Measurements from ENCODE around the gene CIAO1.

The CIAO1 gene

DNA sequence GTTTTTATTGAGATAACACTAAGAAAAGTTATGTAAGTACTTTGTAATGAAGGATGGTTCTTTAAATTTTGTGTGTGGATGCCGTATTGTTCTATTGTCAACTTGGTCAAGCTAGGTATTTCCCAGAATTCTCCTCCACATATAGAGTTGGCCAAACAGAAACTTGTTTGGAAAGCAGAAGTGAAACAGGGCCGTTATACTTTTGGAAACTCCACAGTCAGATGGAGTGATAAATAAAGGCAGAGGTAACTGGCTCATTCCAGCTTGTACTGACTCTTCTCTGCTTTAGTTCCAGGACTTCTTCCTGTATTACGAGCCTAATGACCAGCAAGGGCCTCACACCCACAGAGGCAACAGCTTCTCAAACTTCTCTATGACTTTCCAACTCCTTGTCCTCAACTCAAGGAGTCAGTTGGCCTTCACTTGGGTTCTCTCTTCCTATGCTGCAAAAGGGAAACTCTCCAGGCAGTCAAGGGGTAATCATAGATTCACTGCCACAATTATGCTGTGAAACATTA, 41.0 kb upstream of the CIAO1 start:
- TF ChIP-seq EZH2phosphoT487 (IDR thresholded peaks at IDR 0.05; ENCODE audit: borderline replicate concordance) = no peak
- TF ChIP-seq, protein P1, sequence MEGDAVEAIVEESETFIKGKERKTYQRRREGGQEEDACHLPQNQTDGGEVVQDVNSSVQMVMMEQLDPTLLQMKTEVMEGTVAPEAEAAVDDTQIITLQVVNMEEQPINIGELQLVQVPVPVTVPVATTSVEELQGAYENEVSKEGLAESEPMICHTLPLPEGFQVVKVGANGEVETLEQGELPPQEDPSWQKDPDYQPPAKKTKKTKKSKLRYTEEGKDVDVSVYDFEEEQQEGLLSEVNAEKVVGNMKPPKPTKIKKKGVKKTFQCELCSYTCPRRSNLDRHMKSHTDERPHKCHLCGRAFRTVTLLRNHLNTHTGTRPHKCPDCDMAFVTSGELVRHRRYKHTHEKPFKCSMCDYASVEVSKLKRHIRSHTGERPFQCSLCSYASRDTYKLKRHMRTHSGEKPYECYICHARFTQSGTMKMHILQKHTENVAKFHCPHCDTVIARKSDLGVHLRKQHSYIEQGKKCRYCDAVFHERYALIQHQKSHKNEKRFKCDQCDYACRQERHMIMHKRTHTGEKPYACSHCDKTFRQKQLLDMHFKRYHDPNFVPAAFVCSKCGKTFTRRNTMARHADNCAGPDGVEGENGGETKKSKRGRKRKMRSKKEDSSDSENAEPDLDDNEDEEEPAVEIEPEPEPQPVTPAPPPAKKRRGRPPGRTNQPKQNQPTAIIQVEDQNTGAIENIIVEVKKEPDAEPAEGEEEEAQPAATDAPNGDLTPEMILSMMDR (conservative IDR thresholded peaks at IDR 0.05; ENCODE audit: low read length) = no peak
- Histone ChIP-seq H3K9ac (ENCODE audit: low read depth, low read length, poor library complexity, severe bottlenecking) (no peak overlapping the region), H3K9me2 (replicated peaks; ENCODE audit: low read depth, low read length) (no peaks in the 10 kb centered on the region), H3K4me1 (ENCODE audit: insufficient read depth, low read length, poor library complexity, severe bottlenecking) (no peaks in the 10 kb centered on the region), H3K4me3 (ENCODE audit: low read length, poor library complexity, severe bottlenecking) (no peak overlapping the region), H3K9me3 (ENCODE audit: insufficient read depth, low read depth, low read length) (no peaks in the 10 kb centered on the region), H3F3A (ENCODE audit: low read depth) (no peaks in the 10 kb centered on the region), H3K36me3 (ENCODE audit: insufficient read depth, low read length) (no peaks in the 10 kb centered on the region), H4K20me1 (ENCODE audit: insufficient read depth, low read length, poor library complexity, severe bottlenecking) (no peaks in the 10 kb centered on the region), H3K27me3 (ENCODE audit: insufficient read depth, low read length, poor library complexity, severe bottlenecking) (no peaks in the 10 kb centered on the region), H3K4me2 (ENCODE audit: low read depth, low read length, poor library complexity, severe bottlenecking) (no peak overlapping the region), H3K79me2 (ENCODE audit: insufficient read depth, low read length) (no peaks in the 10 kb centered on the region), H2AFZ (ENCODE audit: low read length) (no peak overlapping the region)

DNA sequence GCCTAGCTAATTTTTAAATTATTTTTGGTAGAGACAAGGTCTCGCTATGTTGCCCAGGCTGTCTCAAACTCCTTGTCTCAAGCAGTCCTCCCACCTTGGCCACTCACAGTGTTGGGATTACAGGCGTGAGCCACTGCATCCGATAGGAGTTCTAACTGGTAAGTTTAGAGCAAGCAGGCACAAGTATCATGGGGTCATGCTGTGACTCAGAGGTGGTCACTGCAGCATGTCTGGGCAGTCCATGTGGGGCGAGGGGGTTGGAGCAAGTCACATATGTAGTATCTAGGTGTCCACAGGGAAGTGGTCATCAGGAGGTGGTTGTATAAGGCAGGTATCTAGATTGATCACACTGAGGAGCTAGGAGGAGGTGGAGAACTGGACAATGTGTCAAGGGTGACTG, 34.7 kb upstream of the CIAO1 start:
- Histone ChIP-seq H3K27me3 (ENCODE audit: insufficient read depth, low read length, poor library complexity, severe bottlenecking) (no peaks in the 10 kb centered on the region), H3K9ac (ENCODE audit: low read depth, low read length, poor library complexity, severe bottlenecking) (no peak overlapping the region), H3K4me2 (ENCODE audit: low read depth, low read length, poor library complexity, severe bottlenecking) (no peak overlapping the region), H3K36me3 (ENCODE audit: insufficient read depth, low read length) (no peaks in the 10 kb centered on the region), H3F3A (ENCODE audit: low read depth) (no peaks in the 10 kb centered on the region), H4K20me1 (ENCODE audit: insufficient read depth, low read length, poor library complexity, severe bottlenecking) (no peaks in the 10 kb centered on the region), H3K4me1 (ENCODE audit: insufficient read depth, low read length, poor library complexity, severe bottlenecking) (no peaks in the 10 kb centered on the region), H3K79me2 (ENCODE audit: insufficient read depth, low read length) (no peaks in the 10 kb centered on the region), H3K4me3 (ENCODE audit: low read length, poor library complexity, severe bottlenecking) (no peak overlapping the region), H2AFZ (ENCODE audit: low read length) (no peak overlapping the region), H3K9me3 (ENCODE audit: insufficient read depth, low read depth, low read length) (no peaks in the 10 kb centered on the region), H3K9me2 (replicated peaks; ENCODE audit: low read depth, low read length) (no peaks in the 10 kb centered on the region)
- TF ChIP-seq, protein P1 (conservative IDR thresholded peaks at IDR 0.05; ENCODE audit: low read length) = no peak
- no peak for TF ChIP-seq EZH2phosphoT487 (IDR thresholded peaks at IDR 0.05; ENCODE audit: borderline replicate concordance)

GRCh38 chr2:96233436-96233835, 32.6 kb upstream of the CIAO1 start:
- no peak overlapping the region for H3K4me2 ChIP-seq (ENCODE audit: low read depth, low read length, poor library complexity, severe bottlenecking)
- no peak overlapping the region for H3K9ac ChIP-seq (ENCODE audit: low read depth, low read length, poor library complexity, severe bottlenecking)
- no peaks in the 10 kb centered on the region for H3K27me3 ChIP-seq (ENCODE audit: insufficient read depth, low read length, poor library complexity, severe bottlenecking)
- no peaks in the 10 kb centered on the region for H3K79me2 ChIP-seq (ENCODE audit: insufficient read depth, low read length)
- H4K20me1 ChIP-seq (ENCODE audit: insufficient read depth, low read length, poor library complexity, severe bottlenecking) = no peaks in the 10 kb centered on the region
- H3K9me3 ChIP-seq (ENCODE audit: insufficient read depth, low read depth, low read length) = no peaks in the 10 kb centered on the region
- no peaks in the 10 kb centered on the region; the same call in 1 of the 2 replicates for H3K36me3 ChIP-seq (ENCODE audit: insufficient read depth, low read length)
- no peak overlapping the region for H2AFZ ChIP-seq (ENCODE audit: low read length)
- no peak overlapping the region for H3K4me3 ChIP-seq (ENCODE audit: low read length, poor library complexity, severe bottlenecking)
- TF ChIP-seq EZH2phosphoT487 (IDR thresholded peaks at IDR 0.05; ENCODE audit: borderline replicate concordance) = no peak
- TF ChIP-seq, protein P1 (conservative IDR thresholded peaks at IDR 0.05; ENCODE audit: low read length) = no peak
- H3F3A ChIP-seq (ENCODE audit: low read depth) = no peaks in the 10 kb centered on the region
- no peaks in the 10 kb centered on the region for H3K4me1 ChIP-seq (ENCODE audit: insufficient read depth, low read length, poor library complexity, severe bottlenecking)
- no peaks in the 10 kb centered on the region for H3K9me2 ChIP-seq (replicated peaks; ENCODE audit: low read depth, low read length)

Data from Loucy (cell line).